SU-DHL-6 (cell line): ENCODE data around the gene SNTG2.

Experiments used
- EZH2phosphoT487 ChIP-seq: fragments of 200-600 bp; sonication (generic), shearing (Covaris generic); conservative IDR thresholded peaks from 2 replicates; pipeline ENCODE4 v1.6.1; 2018; ENCODE audit warnings: mild to moderate bottlenecking, antibody characterized with exemption, low read length, moderate library complexity, mixed read lengths
- TF ChIP-seq, protein P1 (sequence below): fragments of 200-600 bp; sonication (generic); IDR thresholded peaks from one replicate; pipeline ENCODE4 v1.5.1; 2017; ENCODE audit warnings: antibody characterized with exemption, mild to moderate bottlenecking, low read length, moderate library complexity; ENCODE audit not compliant: insufficient read depth, poor library complexity, severe bottlenecking

DNA sequence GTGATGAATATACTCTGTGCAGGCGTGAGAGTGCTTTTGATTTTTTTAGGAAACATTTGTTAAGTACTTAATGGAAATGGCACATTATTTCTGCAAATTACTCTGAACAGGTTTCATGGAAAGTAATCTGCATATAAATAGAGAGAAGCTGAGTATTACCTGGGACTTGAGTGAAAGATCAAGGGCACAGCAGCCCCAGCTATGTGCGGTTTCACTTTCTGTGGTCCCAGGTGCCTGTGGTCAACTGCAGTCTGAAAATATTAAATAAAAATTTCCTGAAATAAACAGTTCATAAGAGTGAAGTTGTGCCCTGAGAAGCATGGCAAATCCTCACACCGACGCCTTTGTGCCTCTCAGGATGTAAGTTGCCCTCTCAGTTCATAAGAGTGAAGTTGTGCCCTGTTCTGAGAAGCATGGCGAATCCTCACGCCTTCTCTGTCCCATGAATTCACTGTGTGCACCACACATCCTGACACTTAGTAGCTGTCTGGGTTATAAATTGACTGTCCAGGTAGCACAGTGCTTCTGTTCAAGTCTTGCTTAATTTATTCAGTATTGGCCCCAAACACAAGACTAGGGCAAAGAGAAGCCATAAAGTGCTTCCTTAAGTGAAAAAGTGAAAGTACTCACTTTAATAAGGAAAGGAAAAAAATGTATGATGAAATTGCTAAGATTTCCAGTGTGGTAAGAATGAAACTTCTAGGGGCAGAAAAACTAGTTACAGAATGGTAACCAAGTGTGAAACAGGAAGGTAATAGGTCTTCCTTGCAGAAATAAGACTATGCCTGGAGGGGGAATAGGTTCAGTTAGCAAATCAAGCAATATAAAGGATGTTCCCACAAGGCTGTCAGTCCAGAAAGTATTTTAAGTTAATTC lies 4.3 kb upstream of the SNTG2 start:
- TF ChIP-seq, protein P1, sequence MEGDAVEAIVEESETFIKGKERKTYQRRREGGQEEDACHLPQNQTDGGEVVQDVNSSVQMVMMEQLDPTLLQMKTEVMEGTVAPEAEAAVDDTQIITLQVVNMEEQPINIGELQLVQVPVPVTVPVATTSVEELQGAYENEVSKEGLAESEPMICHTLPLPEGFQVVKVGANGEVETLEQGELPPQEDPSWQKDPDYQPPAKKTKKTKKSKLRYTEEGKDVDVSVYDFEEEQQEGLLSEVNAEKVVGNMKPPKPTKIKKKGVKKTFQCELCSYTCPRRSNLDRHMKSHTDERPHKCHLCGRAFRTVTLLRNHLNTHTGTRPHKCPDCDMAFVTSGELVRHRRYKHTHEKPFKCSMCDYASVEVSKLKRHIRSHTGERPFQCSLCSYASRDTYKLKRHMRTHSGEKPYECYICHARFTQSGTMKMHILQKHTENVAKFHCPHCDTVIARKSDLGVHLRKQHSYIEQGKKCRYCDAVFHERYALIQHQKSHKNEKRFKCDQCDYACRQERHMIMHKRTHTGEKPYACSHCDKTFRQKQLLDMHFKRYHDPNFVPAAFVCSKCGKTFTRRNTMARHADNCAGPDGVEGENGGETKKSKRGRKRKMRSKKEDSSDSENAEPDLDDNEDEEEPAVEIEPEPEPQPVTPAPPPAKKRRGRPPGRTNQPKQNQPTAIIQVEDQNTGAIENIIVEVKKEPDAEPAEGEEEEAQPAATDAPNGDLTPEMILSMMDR: no peak
- no peak for TF ChIP-seq EZH2phosphoT487
